Measurements from ENCODE around the gene CD300LB.

CD300LB gene

DNA sequence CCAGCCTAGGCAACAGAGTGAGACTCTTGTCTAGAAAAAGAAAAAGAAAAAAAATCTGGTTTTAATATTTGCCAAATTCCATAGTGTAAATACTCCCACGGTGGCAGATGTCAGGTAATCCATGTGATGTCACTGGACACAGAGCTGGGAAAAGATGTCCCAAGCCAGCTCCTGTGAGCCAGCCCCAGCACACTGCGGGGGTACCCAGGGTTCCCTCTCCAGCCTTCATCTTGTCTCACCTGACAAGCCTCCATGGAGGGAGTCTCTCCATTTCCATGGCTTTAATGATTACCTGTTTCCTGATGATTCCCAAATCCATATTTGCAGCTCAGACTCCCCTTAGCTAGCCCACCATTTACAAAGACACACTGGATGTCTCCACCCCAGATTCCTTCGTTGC lies 4.6 kb downstream of the CD300LB start:
- Histone ChIP-seq H3K4me1 (ENCODE audit: control extremely low read depth in 1 of 4, control insufficient read depth in 4 of 4, insufficient read depth in 4 of 4, low read length in 3 of 4) (peaks cover under 1 to 31% (median 26%) of the 10 kb centered on the region in 4 experiments), H3K36me3 (ENCODE audit: control insufficient read depth in 4 of 4, insufficient read depth in 4 of 4, low read length in 3 of 4) (no peaks in the 10 kb centered on the region), H3K27me3 (replicated peaks in 2 of 5; ENCODE audit: control insufficient read depth in 4 of 5, insufficient read depth in 5 of 5, low read length in 4 of 5) (no peaks in the 10 kb centered on the region), H3K9me3 (ENCODE audit: control extremely low read depth in 1 of 5, control insufficient read depth in 4 of 5, insufficient read depth in 2 of 5, low read depth in 1 of 5, low read length in 4 of 5) (peaks cover 0 to 13% (median 3%) of the 10 kb centered on the region in 5 experiments), H3K27ac (ENCODE audit: insufficient read depth in 1 of 2, low read depth in 1 of 2, low read length in 2 of 2, poor library complexity in 1 of 2, severe bottlenecking in 2 of 2) (no peak overlapping the region), H3K4me3 (ENCODE audit: control insufficient read depth in 1 of 7, extremely low read depth in 1 of 7, insufficient read depth in 4 of 7, low read depth in 2 of 7, low read length in 6 of 7) (no peak overlapping the region)
- no peak for DNase-seq
- WGBS (ENCODE audit: insufficient coverage) = 91% methylated on average over 1 of the region's 3 CpGs
- ChIA-PET CTCF (interaction anchor here (1.0 to 2.5 kb wide), 6 partner anchors 16 to 164 kb away, joined by 3 to 14 read pairs (median 4); no protein-coding TSS in a partner anchor), POLR2A (no interaction called here)

GRCh38 chr17:74525781-74526288 lies 5.4 kb downstream of the CD300LB start:
- 96% methylated on average over 14 of the region's 14 CpGs for WGBS (ENCODE audit: insufficient coverage)
- Histone ChIP-seq H3K27me3 (replicated peaks in 2 of 5; ENCODE audit: control insufficient read depth in 4 of 5, insufficient read depth in 5 of 5, low read length in 4 of 5) (no peaks in the 10 kb centered on the region), H3K36me3 (ENCODE audit: control insufficient read depth in 4 of 4, insufficient read depth in 4 of 4, low read length in 3 of 4) (no peaks in the 10 kb centered on the region), H3K27ac (ENCODE audit: insufficient read depth in 1 of 2, low read depth in 1 of 2, low read length in 2 of 2, poor library complexity in 1 of 2, severe bottlenecking in 2 of 2) (no peak overlapping the region), H3K4me3 (ENCODE audit: control insufficient read depth in 1 of 7, extremely low read depth in 1 of 7, insufficient read depth in 4 of 7, low read depth in 2 of 7, low read length in 6 of 7) (no peak overlapping the region), H3K4me1 (ENCODE audit: control extremely low read depth in 1 of 4, control insufficient read depth in 4 of 4, insufficient read depth in 4 of 4, low read length in 3 of 4) (peaks cover 0 to 31% (median 26%) of the 10 kb centered on the region in 4 experiments), H3K9me3 (ENCODE audit: control extremely low read depth in 1 of 5, control insufficient read depth in 4 of 5, insufficient read depth in 2 of 5, low read depth in 1 of 5, low read length in 4 of 5) (peaks cover 0 to 13% (median 3%) of the 10 kb centered on the region in 5 experiments)
- no peak for DNase-seq
- ChIA-PET POLR2A (interaction anchor here (0.6 kb wide), 1 partner anchor 84 kb away, joined by 7 read pairs; no protein-coding TSS in a partner anchor), CTCF (interaction anchor here (1.0 to 2.5 kb wide), 6 partner anchors 15 to 163 kb away, joined by 3 to 14 read pairs (median 4); no protein-coding TSS in a partner anchor)

DNA sequence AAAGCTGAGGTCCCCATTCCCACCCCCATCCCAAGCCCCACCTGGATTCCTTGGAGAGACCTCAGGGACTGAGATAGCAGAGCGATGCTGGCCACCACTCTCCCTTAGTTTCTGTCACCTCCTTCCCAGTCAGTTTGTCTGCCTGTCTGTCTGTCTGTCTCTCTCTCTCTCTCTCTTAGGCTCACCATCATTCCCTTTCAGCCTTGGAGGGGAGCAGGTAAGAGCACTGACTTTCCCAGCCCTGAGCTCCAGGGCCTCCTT lies 5.9 kb downstream of the CD300LB start:
- Histone ChIP-seq H3K4me1 (ENCODE audit: control extremely low read depth in 1 of 4, control insufficient read depth in 4 of 4, insufficient read depth in 4 of 4, low read length in 3 of 4) (peaks cover 0 to 33% (median 30%) of the 10 kb centered on the region in 4 experiments), H3K36me3 (ENCODE audit: control insufficient read depth in 4 of 4, insufficient read depth in 4 of 4, low read length in 3 of 4) (no peaks in the 10 kb centered on the region), H3K4me3 (ENCODE audit: control insufficient read depth in 1 of 7, extremely low read depth in 1 of 7, insufficient read depth in 4 of 7, low read depth in 2 of 7, low read length in 6 of 7) (no peak overlapping the region), H3K27me3 (replicated peaks in 2 of 5; ENCODE audit: control insufficient read depth in 4 of 5, insufficient read depth in 5 of 5, low read length in 4 of 5) (no peaks in the 10 kb centered on the region), H3K27ac (ENCODE audit: insufficient read depth in 1 of 2, low read depth in 1 of 2, low read length in 2 of 2, poor library complexity in 1 of 2, severe bottlenecking in 2 of 2) (no peak overlapping the region), H3K9me3 (ENCODE audit: control extremely low read depth in 1 of 5, control insufficient read depth in 4 of 5, insufficient read depth in 2 of 5, low read depth in 1 of 5, low read length in 4 of 5) (peaks cover 0 to 13% (median 3%) of the 10 kb centered on the region in 5 experiments)
- CTCF ChIA-PET = interaction anchor here (1.2 to 2.5 kb wide), 2 partner anchors 146 to 157 kb away, joined by 3 to 14 read pairs; no protein-coding TSS in a partner anchor
- POLR2A ChIA-PET = interaction anchor here (0.6 kb wide), 1 partner anchor 84 kb away, joined by 7 read pairs; no protein-coding TSS in a partner anchor
- WGBS (ENCODE audit: insufficient coverage) = 100% methylated on average over 1 of the region's 1 CpG
- DNase-seq = no peak

DNA sequence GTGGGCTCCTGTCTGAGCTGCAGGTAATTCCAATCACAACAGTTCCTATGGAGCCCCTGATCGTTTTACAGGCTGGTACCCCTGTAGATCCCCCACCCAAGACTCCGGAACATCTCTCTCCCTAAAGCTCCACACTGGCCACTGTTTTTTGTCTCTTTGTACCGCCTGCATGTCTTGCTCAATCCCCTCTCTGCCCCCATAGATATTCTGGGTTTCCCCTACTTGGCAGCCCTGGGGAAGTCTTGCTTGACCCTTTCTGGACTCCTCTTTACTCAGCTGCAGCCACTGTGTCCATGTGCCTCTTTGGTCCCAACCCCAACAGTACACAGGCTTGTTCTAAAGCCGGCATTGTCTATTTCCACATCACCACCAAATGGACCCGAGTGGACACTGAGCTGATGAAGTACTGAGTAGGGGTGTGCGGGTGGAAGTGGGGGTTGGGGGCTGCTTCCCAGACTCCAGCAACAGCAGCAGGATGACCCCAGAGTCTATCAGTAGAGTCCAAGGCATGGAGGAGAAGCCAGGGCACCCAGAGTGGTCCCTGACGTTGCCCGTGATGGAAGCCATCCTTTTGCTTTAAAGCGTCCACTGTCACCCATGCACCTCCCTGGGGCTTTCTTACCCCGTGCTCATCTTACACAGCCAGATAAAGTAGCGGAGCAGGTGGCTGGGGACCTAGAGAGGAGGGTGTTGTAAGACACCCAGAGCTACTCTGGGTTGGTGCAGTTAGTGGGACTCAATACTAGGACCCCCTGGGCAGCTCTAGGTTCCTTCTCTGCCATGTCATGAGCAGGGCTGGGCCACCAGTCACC lies 6.4 kb downstream of the CD300LB start:
- H3K27me3 ChIP-seq (replicated peaks in 2 of 5; ENCODE audit: control insufficient read depth in 4 of 5, insufficient read depth in 5 of 5, low read length in 4 of 5) = no peaks in the 10 kb centered on the region
- ChIA-PET CTCF (interaction anchor here (1.2 to 2.5 kb wide), 3 partner anchors 68 to 156 kb away, joined by 3 to 14 read pairs (median 3); no protein-coding TSS in a partner anchor), POLR2A (no interaction called here)
- H3K36me3 ChIP-seq (ENCODE audit: control insufficient read depth in 4 of 4, insufficient read depth in 4 of 4, low read length in 3 of 4) = no peaks in the 10 kb centered on the region
- H3K4me3 ChIP-seq (ENCODE audit: control insufficient read depth in 1 of 7, extremely low read depth in 1 of 7, insufficient read depth in 4 of 7, low read depth in 2 of 7, low read length in 6 of 7) = no peak overlapping the region
- peaks cover 0 to 38% (median 34%) of the 10 kb centered on the region in 4 experiments for H3K4me1 ChIP-seq (ENCODE audit: control extremely low read depth in 1 of 4, control insufficient read depth in 4 of 4, insufficient read depth in 4 of 4, low read length in 3 of 4)
- peaks cover 0 to 13% (median 3%) of the 10 kb centered on the region in 5 experiments for H3K9me3 ChIP-seq (ENCODE audit: control extremely low read depth in 1 of 5, control insufficient read depth in 4 of 5, insufficient read depth in 2 of 5, low read depth in 1 of 5, low read length in 4 of 5)
- WGBS (ENCODE audit: insufficient coverage) = 89% methylated on average over 6 of the region's 11 CpGs
- no peak for DNase-seq
- no peak overlapping the region for H3K27ac ChIP-seq (ENCODE audit: insufficient read depth in 1 of 2, low read depth in 1 of 2, low read length in 2 of 2, poor library complexity in 1 of 2, severe bottlenecking in 2 of 2)

DNA sequence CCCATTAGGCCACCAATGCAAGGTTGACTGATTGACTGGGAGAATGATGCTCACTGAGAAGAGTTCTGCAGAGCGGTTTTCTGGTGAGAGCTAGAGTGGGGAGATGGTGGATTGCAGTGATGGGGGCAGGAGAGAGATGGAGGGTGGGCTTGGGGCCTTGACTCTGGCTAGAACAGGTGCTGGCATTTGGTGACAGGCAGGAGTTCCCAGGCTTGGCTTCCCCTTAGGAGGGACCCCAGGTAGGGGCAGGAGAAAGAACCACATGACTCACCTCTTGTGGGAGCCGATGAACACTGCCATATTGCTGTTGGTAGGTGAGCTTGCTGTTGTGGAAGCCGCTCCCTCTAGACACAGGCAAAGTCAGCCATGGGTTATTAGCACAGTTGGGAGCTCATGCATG lies 8.0 kb downstream of the CD300LB start:
- no peak overlapping the region for H3K4me3 ChIP-seq (ENCODE audit: control insufficient read depth in 1 of 7, extremely low read depth in 1 of 7, insufficient read depth in 4 of 7, low read depth in 2 of 7, low read length in 6 of 7)
- no peak for DNase-seq
- ChIA-PET CTCF (interaction anchor here (0.9 to 1.7 kb wide), 3 partner anchors 9 to 66 kb away, joined by 3 to 4 read pairs (median 3); no protein-coding TSS in a partner anchor), POLR2A (no interaction called here)
- H3K36me3 ChIP-seq (ENCODE audit: control insufficient read depth in 4 of 4, insufficient read depth in 4 of 4, low read length in 3 of 4) = no peaks in the 10 kb centered on the region
- H3K27ac ChIP-seq (ENCODE audit: insufficient read depth in 1 of 2, low read depth in 1 of 2, low read length in 2 of 2, poor library complexity in 1 of 2, severe bottlenecking in 2 of 2) = no peak overlapping the region
- H3K4me1 ChIP-seq (ENCODE audit: control extremely low read depth in 1 of 4, control insufficient read depth in 4 of 4, insufficient read depth in 4 of 4, low read length in 3 of 4) = peaks cover 0 to 43% (median 40%) of the 10 kb centered on the region in 4 experiments
- no peaks in the 10 kb centered on the region for H3K27me3 ChIP-seq (replicated peaks in 2 of 5; ENCODE audit: control insufficient read depth in 4 of 5, insufficient read depth in 5 of 5, low read length in 4 of 5)
- 100% methylated on average over 3 of the region's 3 CpGs for WGBS (ENCODE audit: insufficient coverage)
- peaks cover 0 to 16% (median 3%) of the 10 kb centered on the region in 5 experiments for H3K9me3 ChIP-seq (ENCODE audit: control extremely low read depth in 1 of 5, control insufficient read depth in 4 of 5, insufficient read depth in 2 of 5, low read depth in 1 of 5, low read length in 4 of 5)

GRCh38 chr17:74522381-74523105 lies 8.7 kb downstream of the CD300LB start:
- Histone ChIP-seq H3K27ac (ENCODE audit: insufficient read depth in 1 of 2, low read depth in 1 of 2, low read length in 2 of 2, poor library complexity in 1 of 2, severe bottlenecking in 2 of 2) (no peak overlapping the region), H3K9me3 (ENCODE audit: control extremely low read depth in 1 of 5, control insufficient read depth in 4 of 5, insufficient read depth in 2 of 5, low read depth in 1 of 5, low read length in 4 of 5) (peaks cover 0 to 18% (median 3%) of the 10 kb centered on the region in 5 experiments), H3K27me3 (replicated peaks in 2 of 5; ENCODE audit: control insufficient read depth in 4 of 5, insufficient read depth in 5 of 5, low read length in 4 of 5) (no peaks in the 10 kb centered on the region), H3K4me1 (ENCODE audit: control extremely low read depth in 1 of 4, control insufficient read depth in 4 of 4, insufficient read depth in 4 of 4, low read length in 3 of 4) (peaks cover 0 to 43% (median 39%) of the 10 kb centered on the region in 4 experiments), H3K4me3 (ENCODE audit: control insufficient read depth in 1 of 7, extremely low read depth in 1 of 7, insufficient read depth in 4 of 7, low read depth in 2 of 7, low read length in 6 of 7) (no peak overlapping the region), H3K36me3 (ENCODE audit: control insufficient read depth in 4 of 4, insufficient read depth in 4 of 4, low read length in 3 of 4) (no peaks in the 10 kb centered on the region)
- WGBS (ENCODE audit: insufficient coverage) = 97% methylated on average over 9 of the region's 10 CpGs
- CTCF ChIA-PET = interaction anchor here (0.9 to 2.9 kb wide), 5 partner anchors 8 to 65 kb away, joined by 3 to 13 read pairs (median 3); no protein-coding TSS in a partner anchor
- DNase-seq = no peak
- POLR2A ChIA-PET = no interaction called here
